ENCODE results near the gene PCK2.

- no peak for TF ChIP-seq CTCF (conservative IDR thresholded peaks at IDR 0.05; ENCODE audit: low read length)
- no peak for TF ChIP-seq EZH2phosphoT487 (IDR thresholded peaks at IDR 0.05; ENCODE audit: borderline replicate concordance)
Measured at GRCh38 chr14:24145219-24145618, 51.1 kb downstream of the PCK2 start.

Data from Loucy (cell line).